Right atrium auricular region (tissue), 2 donors: Measurements from ENCODE around the gene WDR43. TPM values are rescaled to one million over a fixed set of nuclear protein-coding genes. Genes with fewer than 3 reads are reported as not detected.

Experiments
- DNase-seq: peaks from one replicate; pipeline ENCODE4 v3.0.0-alpha.2; 2019; ENCODE audit warnings: low spot score
- H3K27ac ChIP-seq, 2 donors: fragments of 200-600 bp; sonication (generic); 1 replicate in 1 of 2; 2 replicates in 1 of 2; pipeline ENCODE4 v1.5.1; 2016 to 2019
- H3K27me3 ChIP-seq, 2 donors: fragments of 200-600 bp; sonication (generic); one replicate each; pipeline versions ENCODE4 v1.5.1 to v1.6.0; 2017 to 2019
- H3K36me3 ChIP-seq: fragments of 200-600 bp; sonication (generic); one replicate; pipeline ENCODE4 v1.5.1; 2016
- H3K4me1 ChIP-seq, 2 donors: fragments of 200-600 bp; sonication (generic); one replicate each; pipeline versions ENCODE4 v1.5.1 to v1.6.0; 2017 to 2019
- H3K4me3 ChIP-seq, 2 donors: fragments of 200-600 bp; sonication (generic); 1 replicate in 1 of 2; 2 replicates in 1 of 2; pipeline ENCODE4 v1.5.1; 2017 to 2019; ENCODE audit warnings: mild to moderate bottlenecking in 1 of 2, moderate library complexity in 1 of 2
- H3K9me3 ChIP-seq, 2 donors: fragments of 200-600 bp; sonication (generic); one replicate each; pipeline ENCODE4 v1.5.1; 2019
- total RNA-seq, 2 donors: library from RNA; depleted of rRNA; stranded (reverse); fragments of >200 nt; gene quantifications; one replicate each; pipeline ENCODE4 v1.1.0, GENCODE V29; 2016
- TF ChIP-seq, protein P1 (sequence below), 2 donors: fragments of 200-600 bp; sonication (generic); IDR thresholded peaks; one replicate each; pipeline ENCODE4 v1.5.1; 2019; ENCODE audit warnings: antibody characterized with exemption in 2 of 2

WDR43 gene
- total RNA-seq, 2 donors from 2014 or later = 17.8 to 18.9 TPM

DNA sequence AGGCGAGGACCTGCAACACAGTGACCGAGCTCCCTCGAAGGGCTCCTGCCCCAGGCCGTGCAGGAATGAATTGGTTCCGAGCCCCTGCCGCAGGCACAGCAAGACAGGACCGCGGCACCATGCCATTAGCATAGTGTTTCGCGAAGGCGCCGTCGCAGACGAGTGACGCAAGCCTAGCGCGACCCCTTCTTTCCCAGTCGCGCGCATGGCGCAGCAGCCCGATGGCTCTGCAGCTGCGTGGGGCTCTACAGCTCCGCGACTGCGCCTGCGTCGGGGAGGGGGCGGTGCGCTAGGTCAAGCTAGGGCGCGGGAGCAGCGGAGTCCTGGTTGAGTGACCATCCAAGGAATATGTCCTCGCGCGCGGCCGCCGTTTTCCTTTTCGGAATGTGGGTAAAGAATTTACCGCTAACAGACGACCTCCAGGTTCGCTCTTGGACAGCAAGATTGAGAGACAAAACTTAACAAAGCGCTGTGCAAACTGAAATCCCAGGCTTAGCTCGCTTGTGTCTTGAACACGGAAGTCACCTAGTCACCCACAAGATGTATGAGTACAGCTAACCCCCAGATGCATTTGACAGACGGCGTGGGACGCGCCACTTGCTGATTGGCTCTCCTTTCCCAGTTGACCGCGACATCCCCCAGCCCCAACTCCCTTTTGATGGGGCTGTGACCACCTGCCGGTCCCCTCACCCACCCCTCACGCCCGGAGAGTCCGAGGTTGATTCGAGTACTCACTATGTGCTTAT, 24.1 kb upstream of the WDR43 start, which contains the start of gene TRMT61B:
Gene TRMT61B (minus strand): TSS at position 164 of the 746 bp plus-strand sequence. CDS start 32 bp downstream, at position 132.
- peak within 1 kb of the TSS; percentile 79 to 81 for H3K27ac ChIP-seq
- peaks cover 0 to 28% of the 10 kb centered on the region in 2 donors for H3K4me1 ChIP-seq

DNA sequence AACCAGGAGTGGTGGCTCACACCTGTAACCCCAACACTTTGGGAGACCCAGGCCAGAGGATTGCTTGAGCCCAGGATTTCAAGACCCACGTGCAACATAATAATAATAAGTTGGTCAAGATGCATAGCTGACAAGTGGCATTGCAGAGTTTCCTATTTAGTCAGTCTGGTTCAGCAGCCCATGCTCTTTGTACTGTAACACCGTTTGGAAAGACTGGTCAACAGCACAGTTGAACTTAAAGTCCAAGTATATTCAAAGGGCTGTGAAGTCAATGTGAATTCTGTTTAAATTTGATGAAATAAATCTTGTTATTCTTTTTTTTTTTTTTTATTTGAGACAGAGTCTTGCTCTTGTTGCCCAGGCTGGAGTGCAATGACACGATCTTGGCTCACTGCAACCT, 22.8 kb upstream of the WDR43 start:
- no peaks in the 10 kb centered on the region for H3K36me3 ChIP-seq
- DNase-seq = no peak
- H3K9me3 ChIP-seq = no peaks in the 10 kb centered on the region
- TF ChIP-seq, protein P1, sequence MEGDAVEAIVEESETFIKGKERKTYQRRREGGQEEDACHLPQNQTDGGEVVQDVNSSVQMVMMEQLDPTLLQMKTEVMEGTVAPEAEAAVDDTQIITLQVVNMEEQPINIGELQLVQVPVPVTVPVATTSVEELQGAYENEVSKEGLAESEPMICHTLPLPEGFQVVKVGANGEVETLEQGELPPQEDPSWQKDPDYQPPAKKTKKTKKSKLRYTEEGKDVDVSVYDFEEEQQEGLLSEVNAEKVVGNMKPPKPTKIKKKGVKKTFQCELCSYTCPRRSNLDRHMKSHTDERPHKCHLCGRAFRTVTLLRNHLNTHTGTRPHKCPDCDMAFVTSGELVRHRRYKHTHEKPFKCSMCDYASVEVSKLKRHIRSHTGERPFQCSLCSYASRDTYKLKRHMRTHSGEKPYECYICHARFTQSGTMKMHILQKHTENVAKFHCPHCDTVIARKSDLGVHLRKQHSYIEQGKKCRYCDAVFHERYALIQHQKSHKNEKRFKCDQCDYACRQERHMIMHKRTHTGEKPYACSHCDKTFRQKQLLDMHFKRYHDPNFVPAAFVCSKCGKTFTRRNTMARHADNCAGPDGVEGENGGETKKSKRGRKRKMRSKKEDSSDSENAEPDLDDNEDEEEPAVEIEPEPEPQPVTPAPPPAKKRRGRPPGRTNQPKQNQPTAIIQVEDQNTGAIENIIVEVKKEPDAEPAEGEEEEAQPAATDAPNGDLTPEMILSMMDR (IDR thresholded peaks at IDR 0.05) = no peak
- H3K27ac ChIP-seq = no peak overlapping the region
- H3K4me1 ChIP-seq = peaks cover 0 to 28% of the 10 kb centered on the region in 2 donors
- no peaks in the 10 kb centered on the region for H3K27me3 ChIP-seq
- no peak overlapping the region for H3K4me3 ChIP-seq

More for the DNA sequence above, 24.1 kb upstream of the WDR43 start, which contains the start of gene TRMT61B:
- H3K27me3 ChIP-seq = no peaks in the 10 kb centered on the region
- DNase-seq = peak; percentile 94
- H3K9me3 ChIP-seq = no peaks in the 10 kb centered on the region
- TF ChIP-seq, protein P1 (IDR thresholded peaks at IDR 0.05) = peak in 1 of 2 donors; percentile 21
- H3K4me3 ChIP-seq = peak within 1 kb of the TSS; percentile 71 to 85
- H3K36me3 ChIP-seq = no peaks in the 10 kb centered on the region

DNA sequence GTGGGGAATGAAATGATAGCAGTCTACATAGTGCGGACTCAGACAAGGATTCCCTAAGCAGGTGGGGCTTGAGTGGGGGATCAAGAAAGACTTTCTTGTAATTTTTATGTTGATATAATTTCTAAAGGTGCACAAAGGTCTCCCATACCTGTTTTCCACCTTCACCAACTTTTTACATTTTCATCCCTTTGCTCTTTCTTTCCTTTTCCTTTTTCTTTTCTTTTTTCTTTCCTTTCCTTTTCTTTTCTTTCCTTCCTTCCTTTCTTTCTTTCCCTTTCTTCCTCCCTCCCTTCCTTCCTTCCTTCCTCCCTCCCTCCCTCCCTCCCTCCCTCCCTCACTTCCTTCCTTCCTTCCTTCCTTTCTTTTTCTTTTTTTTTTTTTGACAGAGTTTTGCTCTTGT, 14.3 kb upstream of the WDR43 start:
- Histone ChIP-seq H3K27me3 (no peaks in the 10 kb centered on the region), H3K4me1 (no peaks in the 10 kb centered on the region), H3K36me3 (no peaks in the 10 kb centered on the region), H3K9me3 (no peaks in the 10 kb centered on the region), H3K4me3 (no peak overlapping the region), H3K27ac (no peak overlapping the region)
- no peak for DNase-seq
- TF ChIP-seq, protein P1 (IDR thresholded peaks at IDR 0.05) = no peak

DNA sequence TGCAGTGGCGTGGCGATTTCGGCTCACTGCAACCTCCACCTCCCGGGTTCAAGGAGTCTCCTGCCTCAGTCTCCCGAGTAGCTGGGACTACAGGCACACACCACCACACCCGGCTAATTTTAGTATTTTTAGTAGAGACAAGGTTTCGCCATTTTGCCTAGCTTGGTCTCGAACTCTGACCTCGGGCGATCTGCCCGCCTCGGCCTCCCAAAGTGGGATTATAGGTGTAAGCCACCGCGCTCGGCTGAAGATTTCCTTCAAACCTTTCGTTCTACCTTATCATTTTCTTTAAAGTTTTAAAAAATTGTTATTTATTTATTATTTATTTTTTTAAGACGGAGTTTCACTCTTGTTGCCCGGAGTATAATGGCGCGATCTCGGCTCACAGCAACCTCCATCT, 979 bp upstream of the WDR43 start:
- no peak overlapping the region for H3K4me3 ChIP-seq
- H3K9me3 ChIP-seq = no peaks in the 10 kb centered on the region
- no peaks in the 10 kb centered on the region for H3K27me3 ChIP-seq
- no peak overlapping the region for H3K27ac ChIP-seq
- TF ChIP-seq, protein P1 (IDR thresholded peaks at IDR 0.05) = no peak
- H3K4me1 ChIP-seq = peaks cover 0 to 28% of the 10 kb centered on the region in 2 donors
- no peak for DNase-seq
- H3K36me3 ChIP-seq = no peaks in the 10 kb centered on the region

DNA sequence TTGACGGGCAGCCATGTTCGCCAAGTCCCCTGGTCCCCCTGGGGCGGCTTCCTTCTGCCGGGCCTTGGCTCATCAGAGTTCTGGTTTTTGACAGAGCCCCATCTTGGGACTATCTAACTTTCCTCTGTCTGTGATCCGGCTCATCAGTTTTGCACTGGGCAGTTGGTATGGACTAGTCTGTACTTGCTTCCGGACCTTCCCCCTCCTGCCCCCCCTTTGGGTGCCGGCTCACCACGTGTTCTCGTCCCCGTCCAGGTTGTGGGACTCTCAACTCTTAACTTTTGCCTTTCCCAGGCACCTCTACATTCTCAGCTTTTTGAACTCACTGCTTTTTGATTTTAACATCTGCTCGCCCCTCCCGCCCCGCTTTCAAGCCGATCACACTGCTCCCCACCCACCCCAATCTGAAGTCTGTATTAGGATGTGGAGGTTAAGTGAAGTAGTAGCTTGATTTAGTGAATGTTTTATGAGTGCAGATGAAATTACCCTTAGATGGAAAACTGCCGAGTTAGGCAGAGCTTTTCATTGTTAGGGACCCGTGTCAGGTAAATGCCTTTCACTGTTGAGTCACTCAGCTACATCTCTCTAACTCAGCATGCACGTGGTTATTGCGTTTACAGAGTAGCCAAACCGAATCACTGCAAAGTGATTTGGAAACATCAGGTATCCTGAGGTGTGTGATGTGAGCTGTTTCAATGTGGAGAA, 874 bp downstream of the WDR43 start:
- TF ChIP-seq, protein P1 (IDR thresholded peaks at IDR 0.05) = no peak

More for the DNA sequence above, 874 bp downstream of the WDR43 start:
- DNase-seq = no peak
- Histone ChIP-seq H3K4me3 (peak overlapping the region; percentile 97 to 99), H3K27me3 (no peaks in the 10 kb centered on the region), H3K27ac (peak overlapping the region; percentile 66 to 77), H3K9me3 (no peaks in the 10 kb centered on the region), H3K4me1 (peaks cover 0 to 35% of the 10 kb centered on the region in 2 donors), H3K36me3 (no peaks in the 10 kb centered on the region)
